HG03457 (cell line): ENCODE results near the gene TF.

Experiments used
- ATAC-seq: cut with Tn5 transposase; IDR thresholded peaks from one replicate; pipeline ENCODE4 v1.9.1; 2021; ENCODE audit warnings: moderate number of reproducible peaks; ENCODE audit not compliant: unreplicated experiment

TF gene

DNA sequence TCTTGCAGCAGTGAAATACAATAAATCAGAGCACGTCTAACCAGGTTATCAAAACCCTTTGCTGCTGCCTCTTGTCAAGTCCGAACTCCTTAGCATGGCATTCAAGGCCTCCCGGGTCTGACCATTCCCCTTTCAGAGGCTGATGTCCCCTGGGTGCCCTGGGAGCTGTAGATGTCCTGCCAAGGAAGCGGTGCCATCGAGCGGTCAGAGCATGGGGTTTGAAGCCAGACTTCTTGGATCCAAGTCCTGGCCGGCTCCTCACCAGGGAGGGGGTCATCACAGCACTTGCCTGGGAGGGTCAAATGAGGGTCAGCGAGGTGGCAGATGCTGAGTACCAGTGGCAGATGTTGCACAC is 496 bp downstream of the TF start:
- no peak for ATAC-seq

DNA sequence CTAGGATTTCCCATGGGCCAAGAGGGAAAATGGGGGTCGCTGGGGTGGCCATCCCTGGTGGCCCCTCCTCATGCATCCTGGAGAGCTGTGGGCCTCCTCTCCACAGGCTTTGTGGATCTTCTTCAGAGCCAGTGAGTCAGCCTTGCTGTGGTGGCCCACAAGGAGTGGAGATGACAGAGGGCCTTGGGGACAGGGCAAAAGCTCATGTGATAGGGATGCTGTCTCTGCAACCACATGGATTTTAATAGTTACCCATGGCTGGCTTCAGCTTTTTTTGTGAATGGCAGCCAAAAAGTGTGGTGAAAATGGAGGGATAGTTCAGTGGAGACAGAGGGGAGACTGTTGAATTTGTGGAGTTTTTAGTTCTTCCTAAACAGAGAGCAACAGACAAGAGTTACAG is 1.2 kb downstream of the TF start:
- ATAC-seq: no peak

DNA sequence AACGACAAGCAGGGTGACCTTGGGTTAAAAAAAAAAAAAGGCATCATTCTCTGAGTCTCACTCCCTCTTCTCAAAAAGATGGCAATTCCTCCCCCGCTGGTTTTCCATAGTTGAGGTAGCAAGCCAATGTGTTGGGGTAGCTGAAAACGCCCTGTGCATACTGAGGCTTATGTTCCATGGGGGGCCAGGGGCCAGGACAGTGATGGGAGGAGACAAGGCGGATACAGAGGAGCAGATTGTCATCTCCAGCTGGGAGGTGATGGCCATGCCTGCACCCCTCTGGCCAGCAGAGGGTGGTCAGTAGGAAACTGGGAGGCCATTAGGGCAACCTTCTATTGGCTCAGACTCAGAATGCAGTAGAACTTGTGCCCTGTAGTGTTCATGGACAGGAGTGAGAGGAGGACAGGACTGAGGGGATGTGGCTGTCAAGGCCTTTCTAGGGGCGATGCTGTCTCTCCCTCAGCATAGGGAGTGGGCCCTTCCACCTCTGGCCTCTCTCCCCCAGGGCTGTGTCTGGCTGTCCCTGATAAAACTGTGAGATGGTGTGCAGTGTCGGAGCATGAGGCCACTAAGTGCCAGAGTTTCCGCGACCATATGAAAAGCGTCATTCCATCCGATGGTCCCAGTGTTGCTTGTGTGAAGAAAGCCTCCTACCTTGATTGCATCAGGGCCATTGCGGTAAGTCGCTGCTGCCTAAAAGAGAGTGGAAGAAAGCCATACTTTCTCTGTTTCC is 1.9 kb downstream of the TF start:
- no peak for ATAC-seq

DNA sequence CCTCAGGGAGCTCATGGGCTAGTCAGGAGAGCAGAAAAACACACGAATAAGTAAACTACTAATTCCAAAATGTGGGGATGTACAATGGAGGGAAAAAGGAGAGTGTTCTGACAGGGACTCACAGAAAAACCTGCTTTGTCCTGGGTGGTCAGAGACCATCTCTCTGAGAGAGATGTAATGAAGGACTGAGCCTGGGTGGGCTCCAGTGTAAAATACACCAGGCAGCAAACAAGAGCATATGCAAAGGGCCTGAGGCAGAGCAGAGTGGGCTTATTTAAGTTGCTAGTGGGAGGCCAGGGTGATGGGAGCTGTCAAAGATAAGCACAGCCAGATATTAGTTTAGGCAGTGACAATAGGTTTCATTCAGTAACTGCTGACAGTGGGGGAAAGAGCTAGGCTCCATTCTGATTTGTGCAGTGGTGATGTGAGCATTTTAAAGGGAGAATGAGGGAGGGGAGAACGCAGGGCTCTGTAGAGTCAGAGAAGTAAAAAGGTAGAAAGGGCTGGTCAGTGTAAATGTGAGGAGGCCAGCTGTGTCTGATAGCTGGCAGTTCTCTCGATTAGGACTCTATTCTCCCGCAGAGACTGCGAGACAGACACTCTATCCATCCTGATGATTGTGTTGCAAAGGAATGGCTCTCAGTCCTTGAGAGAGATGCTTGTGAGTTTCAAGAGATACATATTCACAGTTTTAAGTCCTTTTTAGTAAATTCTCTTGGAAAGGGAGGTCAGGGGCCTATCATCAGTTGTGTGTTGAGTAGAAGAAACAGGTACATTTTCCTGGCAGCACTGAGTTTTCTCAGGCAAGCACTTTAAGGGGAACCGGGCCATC is 3.5 kb downstream of the TF start:
- ATAC-seq: no peak

DNA sequence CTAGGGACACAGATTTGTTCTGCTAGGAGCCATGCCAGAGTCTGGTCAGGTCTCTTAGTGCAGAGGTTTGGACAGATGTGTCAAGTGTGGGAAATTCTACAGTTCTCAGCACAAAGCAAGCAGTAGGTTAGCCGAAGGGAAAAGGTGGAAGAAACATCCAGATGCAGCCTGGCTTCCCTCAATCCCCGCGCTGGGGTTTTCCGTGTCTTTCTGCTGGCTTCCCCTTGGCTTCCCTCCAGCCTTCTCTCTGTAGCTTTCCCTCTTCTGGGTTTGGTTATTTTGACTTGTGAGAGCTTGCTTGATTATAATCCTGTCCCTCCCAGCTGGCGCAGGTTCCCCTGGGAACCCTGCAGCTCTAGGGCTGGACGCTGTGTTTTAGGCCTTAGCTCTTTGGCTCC is 4.1 kb downstream of the TF start:
- no peak for ATAC-seq

DNA sequence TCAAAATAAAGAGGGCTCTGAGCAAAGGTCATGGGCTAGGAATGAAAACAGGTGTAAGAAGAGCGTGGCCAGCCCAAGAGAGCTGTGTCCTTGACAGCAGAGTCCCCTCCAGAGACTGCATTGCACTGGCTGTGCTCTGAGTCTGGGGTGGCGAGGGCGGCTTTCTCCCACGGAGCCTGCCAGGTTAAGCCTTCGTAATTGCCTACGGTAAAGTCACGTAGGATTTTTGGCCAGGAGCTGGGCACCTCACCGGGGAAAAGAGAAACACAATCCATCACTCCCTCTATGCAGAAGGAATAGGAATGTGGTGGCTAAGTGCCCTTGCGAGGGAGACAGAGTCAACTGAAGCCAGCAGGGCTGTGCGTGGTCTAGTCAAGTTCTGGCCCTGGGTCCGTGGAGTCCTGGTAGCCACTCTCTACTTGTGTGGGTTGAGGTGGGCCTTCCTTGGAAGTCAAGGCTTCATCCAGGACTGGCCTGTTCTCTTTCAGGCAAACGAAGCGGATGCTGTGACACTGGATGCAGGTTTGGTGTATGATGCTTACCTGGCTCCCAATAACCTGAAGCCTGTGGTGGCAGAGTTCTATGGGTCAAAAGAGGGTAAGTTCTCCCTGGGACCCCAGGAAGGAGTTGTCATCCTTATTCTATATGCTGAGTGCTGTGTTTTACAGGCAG is 7.0 kb downstream of the TF start:
- ATAC-seq: no peak

DNA sequence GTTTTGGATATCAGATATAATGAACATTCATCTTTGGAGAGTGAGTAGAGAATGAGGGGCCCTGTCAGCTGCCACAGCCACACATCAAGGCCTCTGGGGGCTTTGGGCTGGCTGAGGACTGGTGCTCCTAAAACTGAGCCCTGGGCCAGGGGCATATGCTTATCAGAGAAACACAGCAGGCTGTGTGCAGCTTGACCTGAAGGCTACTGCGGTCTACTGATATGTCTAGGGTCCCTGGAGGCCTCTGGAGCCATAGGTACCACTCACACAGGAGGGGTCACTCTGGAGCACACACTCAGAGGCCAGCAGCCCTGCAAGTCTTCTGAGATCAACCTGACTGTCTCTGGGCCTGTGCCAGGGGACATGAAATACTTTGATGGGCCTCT is 7.6 kb downstream of the TF start:
- no peak for ATAC-seq

DNA sequence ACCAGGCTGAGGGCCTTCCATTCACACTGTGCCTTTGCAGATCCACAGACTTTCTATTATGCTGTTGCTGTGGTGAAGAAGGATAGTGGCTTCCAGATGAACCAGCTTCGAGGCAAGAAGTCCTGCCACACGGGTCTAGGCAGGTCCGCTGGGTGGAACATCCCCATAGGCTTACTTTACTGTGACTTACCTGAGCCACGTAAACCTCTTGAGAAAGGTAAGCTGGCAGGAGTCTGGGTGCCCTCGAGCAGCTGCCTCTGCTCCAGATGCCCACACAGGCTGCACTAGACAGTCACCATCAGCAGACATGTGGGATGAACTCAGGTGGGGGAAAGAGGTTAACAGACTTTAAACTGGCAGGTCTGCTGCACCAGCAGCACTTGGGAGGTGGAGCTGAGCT is 8.3 kb downstream of the TF start:
- no peak for ATAC-seq

DNA sequence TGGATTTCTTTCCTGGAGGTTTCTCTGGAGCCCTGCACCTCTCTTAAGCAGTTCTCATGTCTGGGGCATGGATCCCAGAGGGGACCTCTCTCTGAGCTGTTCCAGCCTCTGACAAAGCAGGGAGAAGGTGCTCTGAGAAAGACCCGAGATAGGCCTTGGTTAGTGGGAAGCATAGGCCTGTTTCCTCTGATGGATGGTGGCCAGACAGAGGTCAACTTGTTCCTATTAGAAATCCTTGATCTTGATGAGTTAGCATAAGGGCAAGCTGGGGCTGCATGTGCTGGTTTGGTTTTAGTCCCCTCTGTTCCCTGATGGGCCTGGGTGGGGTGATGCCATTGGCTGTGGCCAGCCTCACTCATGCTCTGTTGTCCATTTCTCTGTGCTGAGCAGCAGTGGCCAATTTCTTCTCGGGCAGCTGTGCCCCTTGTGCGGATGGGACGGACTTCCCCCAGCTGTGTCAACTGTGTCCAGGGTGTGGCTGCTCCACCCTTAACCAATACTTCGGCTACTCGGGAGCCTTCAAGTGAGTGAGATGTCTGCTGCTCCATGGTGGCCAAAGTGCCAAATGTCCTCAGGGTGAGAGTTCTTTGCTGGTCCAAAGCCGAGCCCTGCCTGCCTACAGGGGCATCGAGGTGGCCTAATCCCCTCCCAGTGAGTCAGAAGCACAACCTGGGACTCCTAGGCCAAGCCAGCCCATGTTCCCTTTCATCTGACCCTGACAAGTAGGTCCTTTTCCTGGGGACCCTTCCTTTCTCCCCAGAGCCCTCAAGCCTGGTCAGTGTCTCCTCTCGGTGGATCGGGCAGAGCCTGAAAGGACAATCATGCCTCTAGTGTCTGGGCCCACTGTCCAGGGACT is 9.0 kb downstream of the TF start:
- no peak for ATAC-seq

DNA sequence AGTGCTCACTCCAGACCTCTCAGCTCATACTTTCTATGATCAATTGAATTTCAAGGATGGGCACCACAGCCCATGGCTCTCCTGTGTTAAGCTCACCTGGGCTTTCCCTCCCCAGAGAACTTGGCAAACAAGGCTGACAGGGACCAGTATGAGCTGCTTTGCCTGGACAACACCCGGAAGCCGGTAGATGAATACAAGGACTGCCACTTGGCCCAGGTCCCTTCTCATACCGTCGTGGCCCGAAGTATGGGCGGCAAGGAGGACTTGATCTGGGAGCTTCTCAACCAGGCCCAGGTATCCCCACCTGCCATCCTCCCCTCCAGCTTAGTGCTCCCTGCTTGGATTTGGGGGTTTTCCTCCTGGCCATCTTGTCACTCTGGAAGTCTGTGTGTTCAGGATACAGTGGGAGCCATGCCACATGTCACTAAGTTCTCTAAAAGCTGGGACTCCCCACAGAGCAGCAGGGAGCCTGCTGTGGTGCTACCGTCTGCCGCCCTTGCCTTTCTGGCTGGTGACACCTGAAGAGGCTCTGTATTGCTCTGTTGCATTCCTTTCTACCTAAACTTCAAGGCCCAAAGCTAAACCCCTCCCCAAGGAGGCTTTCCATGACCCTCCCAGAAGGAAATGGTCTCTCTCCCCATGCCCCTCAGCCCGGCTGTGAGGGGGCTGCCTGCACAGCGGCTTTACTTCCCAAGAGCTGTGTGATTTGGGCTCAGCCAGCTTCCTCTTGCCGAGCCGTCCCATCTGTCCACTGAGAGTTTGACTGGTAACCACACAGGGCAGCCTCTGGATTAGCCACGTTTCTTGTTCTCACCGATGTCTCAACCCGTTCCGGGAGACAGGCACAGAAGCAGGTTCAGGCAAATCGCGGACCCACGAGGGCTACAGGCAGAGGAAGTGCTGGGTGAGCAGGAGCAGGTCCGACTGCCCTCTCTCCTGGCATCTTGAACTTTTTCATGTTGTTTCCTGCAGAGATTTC is 10.8 kb downstream of the TF start:
- no peak for ATAC-seq

DNA sequence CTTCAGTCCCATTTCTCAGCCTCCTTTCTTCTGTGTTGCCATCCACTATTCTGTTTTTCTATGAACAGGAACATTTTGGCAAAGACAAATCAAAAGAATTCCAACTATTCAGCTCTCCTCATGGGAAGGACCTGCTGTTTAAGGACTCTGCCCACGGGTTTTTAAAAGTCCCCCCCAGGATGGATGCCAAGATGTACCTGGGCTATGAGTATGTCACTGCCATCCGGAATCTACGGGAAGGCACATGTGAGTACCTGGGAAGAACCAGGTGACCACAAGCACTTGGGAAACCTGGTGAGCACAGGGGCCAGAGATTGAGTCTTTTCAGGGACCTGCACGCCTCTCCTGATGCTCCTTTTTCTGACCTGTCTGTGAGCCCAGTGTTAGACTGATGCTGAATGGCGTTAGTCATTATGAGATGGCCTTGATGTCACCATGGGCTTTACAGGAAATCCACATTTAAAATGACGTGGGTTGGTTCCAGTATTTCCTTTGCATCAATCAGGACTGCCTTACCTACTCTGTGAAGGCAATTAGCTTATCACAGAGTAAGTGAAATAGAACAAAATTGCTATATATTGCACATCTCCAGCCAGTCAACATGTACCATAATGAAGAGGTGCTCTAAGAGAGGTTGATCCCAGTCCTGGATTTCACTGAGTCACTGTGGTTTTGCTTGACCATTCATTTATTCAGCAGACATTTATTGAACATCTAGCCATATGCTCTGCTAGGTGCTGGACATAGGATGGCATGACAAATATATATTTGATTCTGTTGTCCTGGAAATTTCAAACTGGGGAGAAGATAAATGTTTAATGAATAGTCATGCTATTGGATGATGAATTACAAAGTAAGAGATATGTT is 11.7 kb downstream of the TF start:
- no peak for ATAC-seq

DNA sequence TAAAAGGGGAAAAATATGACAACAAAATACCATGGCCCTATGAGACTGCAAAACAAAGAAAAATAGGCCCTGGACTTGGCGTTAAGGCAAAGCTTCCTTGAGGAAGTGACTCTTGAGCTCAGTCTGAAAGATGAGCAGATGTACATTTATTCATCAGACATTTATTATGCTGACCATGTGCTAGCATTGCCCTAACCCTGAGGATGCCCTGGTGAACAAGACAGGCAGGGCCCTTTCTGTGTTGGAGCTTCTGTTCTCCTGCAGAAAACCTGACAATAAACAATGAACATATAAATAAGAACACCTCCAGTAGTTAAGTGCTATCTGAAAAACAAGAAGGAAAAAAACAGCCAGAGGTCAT is 12.4 kb downstream of the TF start:
- no peak for ATAC-seq

DNA sequence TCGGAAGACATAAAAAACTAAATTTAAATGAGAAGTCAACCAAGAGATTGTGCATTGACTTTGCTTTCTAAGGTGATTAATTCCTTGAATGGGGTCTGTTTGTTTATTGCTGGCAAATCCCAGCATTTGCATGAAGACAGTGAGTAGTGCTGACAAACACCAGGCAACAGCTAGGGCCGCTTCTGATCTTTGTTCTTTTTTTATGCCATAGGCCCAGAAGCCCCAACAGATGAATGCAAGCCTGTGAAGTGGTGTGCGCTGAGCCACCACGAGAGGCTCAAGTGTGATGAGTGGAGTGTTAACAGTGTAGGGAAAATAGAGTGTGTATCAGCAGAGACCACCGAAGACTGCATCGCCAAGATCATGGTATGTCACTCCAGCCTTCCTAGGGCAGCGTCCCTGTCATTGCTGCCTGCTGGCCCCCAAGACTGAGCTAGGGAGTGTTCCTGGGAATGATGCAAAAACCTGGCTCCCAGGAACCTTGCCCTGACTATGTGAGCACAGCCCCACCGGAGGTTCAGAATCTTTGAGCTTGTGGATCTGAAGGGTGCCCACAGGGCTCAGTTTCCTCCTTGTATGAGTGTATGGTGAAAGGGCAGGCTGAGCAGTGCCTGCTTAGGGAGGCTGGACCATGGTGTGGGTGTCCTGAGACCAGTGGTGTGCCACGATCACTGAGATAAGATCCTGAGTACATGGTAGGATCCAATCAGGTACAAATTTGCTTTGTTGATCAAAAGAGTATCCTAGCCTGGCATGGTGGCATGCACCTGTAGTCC is 13.0 kb downstream of the TF start:
- no peak for ATAC-seq

DNA sequence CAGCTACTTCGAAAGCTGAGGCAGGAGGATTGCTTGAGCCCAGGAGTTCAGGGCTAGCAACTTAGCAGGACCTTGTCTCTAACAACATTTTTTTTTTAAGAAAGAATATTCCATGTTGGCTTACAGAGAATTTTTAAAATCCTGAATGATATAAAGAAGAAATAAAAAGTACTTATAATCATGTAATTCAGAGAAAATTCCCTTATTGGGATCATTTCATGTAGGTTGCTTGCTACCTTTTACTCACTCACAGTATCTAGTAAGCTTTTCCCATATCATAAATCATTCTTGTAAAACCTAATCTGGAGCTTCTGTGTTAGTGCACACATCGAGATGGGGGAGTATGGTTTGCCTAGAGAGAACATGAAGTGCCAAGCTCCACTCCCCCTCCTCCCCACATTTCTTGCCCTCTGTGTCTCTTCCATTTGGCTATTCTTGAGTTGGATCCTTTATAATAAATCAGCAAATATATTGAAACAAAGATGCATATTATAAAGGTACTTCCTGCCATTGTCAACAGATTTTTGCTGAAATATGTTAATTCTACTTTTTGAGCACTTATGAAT is 13.6 kb downstream of the TF start:
- no peak for ATAC-seq

DNA sequence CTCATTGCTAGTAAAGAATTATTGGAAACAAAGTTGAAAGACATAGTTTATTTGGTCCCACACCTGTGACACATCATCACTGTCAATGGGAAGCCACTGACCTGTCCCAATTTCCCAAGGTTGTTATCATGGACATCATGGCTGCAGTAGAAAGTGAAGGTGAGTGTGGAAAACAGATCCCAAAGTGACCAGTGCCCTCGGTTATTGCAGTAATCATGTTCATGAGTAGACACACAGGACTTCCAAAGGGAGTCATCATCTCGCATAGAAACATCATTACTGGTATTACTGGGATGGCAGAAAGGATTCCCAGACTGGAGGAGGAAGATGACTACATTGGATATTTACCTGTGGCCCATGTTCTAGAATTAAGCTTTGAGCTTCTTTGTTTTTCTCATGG is 14.7 kb downstream of the TF start:
- ATAC-seq: no peak

DNA sequence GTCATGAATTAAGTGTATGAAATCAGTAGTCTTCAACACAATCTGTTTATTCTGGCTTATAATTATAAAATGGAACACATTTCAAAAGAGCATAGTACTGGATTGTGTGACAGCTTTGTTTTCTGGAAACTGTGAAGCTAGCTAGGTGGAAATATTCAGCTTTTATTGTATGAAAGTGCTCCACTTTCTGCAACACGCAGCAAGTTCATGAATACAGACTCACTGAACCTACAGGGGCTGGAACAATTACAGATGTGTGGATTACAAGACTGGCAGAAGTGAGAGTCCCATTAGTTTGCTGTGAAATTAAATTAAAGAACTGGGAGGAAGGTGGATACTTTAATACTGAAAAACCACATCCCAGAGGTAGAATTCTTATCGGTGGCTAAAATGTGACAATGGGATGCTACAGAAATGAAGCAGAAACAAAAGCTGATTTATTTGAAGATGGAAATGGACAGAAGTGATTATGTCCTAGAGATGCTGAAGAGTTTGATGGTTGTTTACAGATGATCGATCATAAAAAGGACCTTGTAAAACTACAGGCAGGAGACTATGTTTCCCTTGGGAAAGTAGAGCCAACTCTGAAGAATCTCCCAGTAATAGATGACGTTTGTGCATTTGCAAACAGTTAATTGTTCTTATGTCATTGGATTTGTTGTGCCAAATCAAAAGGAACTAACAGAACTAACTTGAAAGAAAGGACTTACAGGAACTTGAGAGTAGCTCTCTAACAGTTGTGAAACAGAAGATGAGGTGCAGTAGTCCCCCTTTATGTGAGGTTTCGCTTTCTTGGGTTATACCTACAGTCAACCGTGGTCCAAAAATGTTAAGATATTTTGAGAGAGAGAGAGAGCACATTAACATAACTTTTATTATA is 15.7 kb downstream of the TF start:
- no peak for ATAC-seq

DNA sequence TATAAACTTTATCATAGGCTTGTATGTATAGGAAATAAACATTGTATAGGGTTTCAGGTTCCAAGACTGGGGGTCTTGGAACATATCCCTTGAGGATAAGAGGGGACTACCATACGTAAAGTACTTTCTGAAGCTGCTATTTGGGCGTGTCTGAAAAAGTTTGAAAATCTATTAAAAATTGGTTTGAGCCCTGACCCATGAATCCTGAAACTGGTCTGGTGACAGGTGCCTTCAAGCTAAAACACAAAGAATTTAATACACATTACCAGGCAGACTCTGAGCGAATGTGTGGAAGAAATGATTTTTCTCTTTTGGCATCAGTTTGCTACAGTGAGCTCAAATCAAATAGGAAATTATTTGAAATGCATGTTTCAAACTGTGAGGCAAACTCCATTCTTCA is 16.3 kb downstream of the TF start:
- ATAC-seq: no peak
